GM23338 (cell line): ENCODE results near the gene THY1. TPM values are rescaled to one million over a fixed set of nuclear protein-coding genes. Genes with fewer than 3 reads are reported as not detected.

Experiments
- ATAC-seq: fragments of 200-7000 bp; cut with Tn5 transposase; 3 replicates; pipeline ENCODE4 v1.9.1; 2020
- DNase-seq: peaks from one replicate; pipeline ENCODE4 v3.0.0-alpha.2; 2015; ENCODE audit warnings: low spot score
- H2AFZ ChIP-seq: fragments of 200-600 bp; sonication (generic); 2 replicates; pipeline ENCODE4 v1.8.0; 2016; ENCODE audit warnings: antibody characterized with exemption, mild to moderate bottlenecking, moderate library complexity
- H3F3A ChIP-seq: fragments of 200-600 bp; sonication (generic); replicated peaks from 2 replicates; pipeline ENCODE4 v1.8.0; 2017; ENCODE audit warnings: antibody characterized with exemption, mixed run types, low read depth
- H3K27ac ChIP-seq: fragments of 200-600 bp; sonication (generic); 2 replicates; pipeline ENCODE4 v1.6.1; 2016; ENCODE audit warnings: low read depth
- H3K27me3 ChIP-seq: fragments of 200-600 bp; sonication (generic); 2 replicates; pipeline ENCODE4 v1.8.0; 2016; ENCODE audit warnings: mild to moderate bottlenecking, mixed run types, moderate library complexity; ENCODE audit not compliant: insufficient read depth
- H3K36me3 ChIP-seq: fragments of 200-600 bp; sonication (generic); 2 replicates; pipeline ENCODE4 v1.8.0; 2016; ENCODE audit warnings: mild to moderate bottlenecking; ENCODE audit not compliant: insufficient read depth
- H3K4me1 ChIP-seq: fragments of 200-600 bp; sonication (generic); 2 replicates; pipeline ENCODE4 v1.8.0; 2016; ENCODE audit warnings: mild to moderate bottlenecking, moderate library complexity; ENCODE audit not compliant: insufficient read depth
- H3K4me2 ChIP-seq: fragments of 200-600 bp; sonication (generic); 2 replicates; pipeline ENCODE4 v1.7.1; 2017; ENCODE audit warnings: mixed run types
- H3K4me3 ChIP-seq: fragments of 200-600 bp; sonication (generic); 2 replicates; pipeline ENCODE4 v1.6.1; 2016; ENCODE audit warnings: mixed run types
- H3K79me2 ChIP-seq: fragments of 200-600 bp; sonication (generic); replicated peaks from 2 replicates; pipeline ENCODE4 v1.8.0; 2017; ENCODE audit warnings: mild to moderate bottlenecking; ENCODE audit not compliant: insufficient read depth
- H3K9me2 ChIP-seq: fragments of 200-600 bp; sonication (generic); 2 replicates; pipeline ENCODE4 v1.8.0; 2017; ENCODE audit not compliant: insufficient read depth
- H4K20me1 ChIP-seq: fragments of 200-600 bp; sonication (generic); replicated peaks from 2 replicates; pipeline ENCODE4 v1.8.0; 2017; ENCODE audit warnings: mild to moderate bottlenecking; ENCODE audit not compliant: insufficient read depth
- H3K27ac Mint-ChIP-seq: 2 replicates; pipeline ENCODE4 v1.8.0; 2020; ENCODE audit warnings: inconsistent platforms, mild to moderate bottlenecking, moderate library complexity, mixed read lengths
- H3K27me3 Mint-ChIP-seq: 3 replicates; pipeline ENCODE4 v1.8.0; 2022; ENCODE audit warnings: low read depth, mild to moderate bottlenecking, moderate library complexity, mixed read lengths, inconsistent platforms; ENCODE audit not compliant: insufficient read depth, poor library complexity
- H3K36me3 Mint-ChIP-seq: 3 replicates; pipeline ENCODE4 v1.8.0; 2021; ENCODE audit warnings: low read depth, mild to moderate bottlenecking, inconsistent platforms, moderate library complexity, mixed read lengths
- H3K4me1 Mint-ChIP-seq: 3 replicates; pipeline ENCODE4 v1.8.0; 2020; ENCODE audit warnings: mild to moderate bottlenecking, inconsistent platforms, mixed read lengths
- H3K4me3 Mint-ChIP-seq: 3 replicates; pipeline ENCODE4 v1.8.0; 2021; ENCODE audit warnings: moderate library complexity, mild to moderate bottlenecking, inconsistent platforms, mixed read lengths
- H3K9me3 Mint-ChIP-seq: 3 replicates; pipeline ENCODE4 v1.8.0; 2020; ENCODE audit warnings: moderate library complexity, mild to moderate bottlenecking, inconsistent platforms, mixed read lengths
- EZH2 ChIP-seq: fragments of 200-600 bp; sonication (generic); IDR thresholded peaks from one replicate; pipeline ENCODE4 v1.8.0; 2017; ENCODE audit warnings: antibody characterized with exemption, mild to moderate bottlenecking, low read depth; ENCODE audit not compliant: unreplicated experiment
- EZH2phosphoT487 ChIP-seq: fragments of 200-600 bp; sonication (generic); IDR thresholded peaks from one replicate; pipeline ENCODE4 v1.8.1; 2018; ENCODE audit warnings: antibody characterized with exemption; ENCODE audit not compliant: unreplicated experiment
- NANOG ChIP-seq: IDR thresholded peaks from 2 replicates; pipeline ENCODE4 v1.6.1; 2016; ENCODE audit warnings: antibody characterized with exemption, borderline replicate concordance
- POLR2AphosphoS5 ChIP-seq: IDR thresholded peaks from 2 replicates; pipeline ENCODE4 v1.6.1; 2016; ENCODE audit warnings: antibody characterized with exemption, low read depth
- REST ChIP-seq: IDR thresholded peaks from one replicate; pipeline ENCODE4 v1.6.1; 2018; ENCODE audit warnings: antibody characterized with exemption; ENCODE audit not compliant: unreplicated experiment
- ZNF331 ChIP-seq: fragments of 250-450 bp; sonication (Bioruptor Pico); IDR thresholded peaks from 2 replicates; pipeline ENCODE4 v1.5.0; 2020; ENCODE audit warnings: low read depth, mild to moderate bottlenecking, moderate library complexity
- polyA plus RNA-seq: library from polyadenylated mRNA; unstranded; fragments of >200 nt; fragmentation: Nextera tagmentation; extraction: Ambion mirVana; gene quantifications from 2 replicates; pipeline ENCODE4 v1.2.1, GENCODE V29; 2016
- total RNA-seq: library from RNA; depleted of rRNA; stranded (reverse); fragments of >200 nt; shearing (Covaris generic); gene quantifications from 2 replicates; pipeline ENCODE4 v1.2.3, GENCODE V29; 2014
- TF ChIP-seq, protein P1 (sequence below): fragments of 250-450 bp; sonication (Bioruptor Pico); IDR thresholded peaks from 2 replicates; pipeline ENCODE4 v1.5.0; 2020; ENCODE audit warnings: mild to moderate bottlenecking, moderate library complexity
- TF ChIP-seq, protein P2 (sequence below), 2 experiments: fragments of 200-600 bp in 1 of 2; sonication (generic) in 1 of 2; conservative IDR thresholded peaks; 2 replicates each; pipeline versions ENCODE4 v1.5.1 to v1.6.1; 2016 to 2017; ENCODE audit warnings: antibody characterized with exemption in 2 of 2, low read depth in 2 of 2, mild to moderate bottlenecking in 2 of 2, moderate library complexity in 1 of 2

The THY1 gene
- total and polyA plus RNA-seq, 2 experiments from 2014 or later = 490 to 597 TPM

GRCh38 chr11:119415966-119416365 lies 7.0 kb downstream of the THY1 start:
- Histone ChIP-seq H3K4me1 (peaks cover 29% of the 10 kb centered on the region), H3K27ac (no peak overlapping the region), H3K79me2 (peaks cover 15% of the 10 kb centered on the region), H3K9me2 (no peaks in the 10 kb centered on the region), H3K4me2 (no peak overlapping the region), H3K4me3 (no peak overlapping the region), H3K36me3 (peaks cover 16% of the 10 kb centered on the region), H4K20me1 (peaks cover 10% of the 10 kb centered on the region), H3K27me3 (no peaks in the 10 kb centered on the region), H2AFZ (no peak overlapping the region), H3F3A (peaks cover 32% of the 10 kb centered on the region)
- peaks cover 32% of the 10 kb centered on the region for H3K27me3 Mint-ChIP-seq
- ATAC-seq (no peak; the same call in 2 of the 3 replicates), DNase-seq (no peak)
- H3K4me3 Mint-ChIP-seq = no peak overlapping the region
- H3K27ac Mint-ChIP-seq = no peak overlapping the region
- H3K4me1 Mint-ChIP-seq = peaks cover 42% of the 10 kb centered on the region
- TF ChIP-seq ZNF331 (CRISPR knock-in tag) (no peak), REST (no peak), NANOG (no peak)
- H3K9me3 Mint-ChIP-seq = peaks cover 5% of the 10 kb centered on the region; the same call in 1 of the 3 replicates
- H3K36me3 Mint-ChIP-seq = peaks cover 53% of the 10 kb centered on the region

GRCh38 chr11:119415517-119415916 lies 7.5 kb downstream of the THY1 start:
- Histone ChIP-seq H3F3A (peaks cover 28% of the 10 kb centered on the region), H3K4me1 (peaks cover 24% of the 10 kb centered on the region), H3K27me3 (no peaks in the 10 kb centered on the region), H3K9me2 (no peaks in the 10 kb centered on the region), H2AFZ (no peak overlapping the region), H3K79me2 (peaks cover 10% of the 10 kb centered on the region), H3K36me3 (peaks cover 16% of the 10 kb centered on the region), H3K27ac (no peak overlapping the region), H3K4me2 (no peak overlapping the region), H4K20me1 (peaks cover 7% of the 10 kb centered on the region), H3K4me3 (no peak overlapping the region)
- Mint-ChIP-seq H3K9me3 (peaks cover 5% of the 10 kb centered on the region; the same call in 1 of the 3 replicates), H3K36me3 (peaks cover 49% of the 10 kb centered on the region), H3K27me3 (peaks cover 31% of the 10 kb centered on the region), H3K4me3 (no peak overlapping the region), H3K27ac (no peak overlapping the region), H3K4me1 (peaks cover 38% of the 10 kb centered on the region)
- no peak for DNase-seq
- no peak for ATAC-seq
- TF ChIP-seq, protein P1, sequence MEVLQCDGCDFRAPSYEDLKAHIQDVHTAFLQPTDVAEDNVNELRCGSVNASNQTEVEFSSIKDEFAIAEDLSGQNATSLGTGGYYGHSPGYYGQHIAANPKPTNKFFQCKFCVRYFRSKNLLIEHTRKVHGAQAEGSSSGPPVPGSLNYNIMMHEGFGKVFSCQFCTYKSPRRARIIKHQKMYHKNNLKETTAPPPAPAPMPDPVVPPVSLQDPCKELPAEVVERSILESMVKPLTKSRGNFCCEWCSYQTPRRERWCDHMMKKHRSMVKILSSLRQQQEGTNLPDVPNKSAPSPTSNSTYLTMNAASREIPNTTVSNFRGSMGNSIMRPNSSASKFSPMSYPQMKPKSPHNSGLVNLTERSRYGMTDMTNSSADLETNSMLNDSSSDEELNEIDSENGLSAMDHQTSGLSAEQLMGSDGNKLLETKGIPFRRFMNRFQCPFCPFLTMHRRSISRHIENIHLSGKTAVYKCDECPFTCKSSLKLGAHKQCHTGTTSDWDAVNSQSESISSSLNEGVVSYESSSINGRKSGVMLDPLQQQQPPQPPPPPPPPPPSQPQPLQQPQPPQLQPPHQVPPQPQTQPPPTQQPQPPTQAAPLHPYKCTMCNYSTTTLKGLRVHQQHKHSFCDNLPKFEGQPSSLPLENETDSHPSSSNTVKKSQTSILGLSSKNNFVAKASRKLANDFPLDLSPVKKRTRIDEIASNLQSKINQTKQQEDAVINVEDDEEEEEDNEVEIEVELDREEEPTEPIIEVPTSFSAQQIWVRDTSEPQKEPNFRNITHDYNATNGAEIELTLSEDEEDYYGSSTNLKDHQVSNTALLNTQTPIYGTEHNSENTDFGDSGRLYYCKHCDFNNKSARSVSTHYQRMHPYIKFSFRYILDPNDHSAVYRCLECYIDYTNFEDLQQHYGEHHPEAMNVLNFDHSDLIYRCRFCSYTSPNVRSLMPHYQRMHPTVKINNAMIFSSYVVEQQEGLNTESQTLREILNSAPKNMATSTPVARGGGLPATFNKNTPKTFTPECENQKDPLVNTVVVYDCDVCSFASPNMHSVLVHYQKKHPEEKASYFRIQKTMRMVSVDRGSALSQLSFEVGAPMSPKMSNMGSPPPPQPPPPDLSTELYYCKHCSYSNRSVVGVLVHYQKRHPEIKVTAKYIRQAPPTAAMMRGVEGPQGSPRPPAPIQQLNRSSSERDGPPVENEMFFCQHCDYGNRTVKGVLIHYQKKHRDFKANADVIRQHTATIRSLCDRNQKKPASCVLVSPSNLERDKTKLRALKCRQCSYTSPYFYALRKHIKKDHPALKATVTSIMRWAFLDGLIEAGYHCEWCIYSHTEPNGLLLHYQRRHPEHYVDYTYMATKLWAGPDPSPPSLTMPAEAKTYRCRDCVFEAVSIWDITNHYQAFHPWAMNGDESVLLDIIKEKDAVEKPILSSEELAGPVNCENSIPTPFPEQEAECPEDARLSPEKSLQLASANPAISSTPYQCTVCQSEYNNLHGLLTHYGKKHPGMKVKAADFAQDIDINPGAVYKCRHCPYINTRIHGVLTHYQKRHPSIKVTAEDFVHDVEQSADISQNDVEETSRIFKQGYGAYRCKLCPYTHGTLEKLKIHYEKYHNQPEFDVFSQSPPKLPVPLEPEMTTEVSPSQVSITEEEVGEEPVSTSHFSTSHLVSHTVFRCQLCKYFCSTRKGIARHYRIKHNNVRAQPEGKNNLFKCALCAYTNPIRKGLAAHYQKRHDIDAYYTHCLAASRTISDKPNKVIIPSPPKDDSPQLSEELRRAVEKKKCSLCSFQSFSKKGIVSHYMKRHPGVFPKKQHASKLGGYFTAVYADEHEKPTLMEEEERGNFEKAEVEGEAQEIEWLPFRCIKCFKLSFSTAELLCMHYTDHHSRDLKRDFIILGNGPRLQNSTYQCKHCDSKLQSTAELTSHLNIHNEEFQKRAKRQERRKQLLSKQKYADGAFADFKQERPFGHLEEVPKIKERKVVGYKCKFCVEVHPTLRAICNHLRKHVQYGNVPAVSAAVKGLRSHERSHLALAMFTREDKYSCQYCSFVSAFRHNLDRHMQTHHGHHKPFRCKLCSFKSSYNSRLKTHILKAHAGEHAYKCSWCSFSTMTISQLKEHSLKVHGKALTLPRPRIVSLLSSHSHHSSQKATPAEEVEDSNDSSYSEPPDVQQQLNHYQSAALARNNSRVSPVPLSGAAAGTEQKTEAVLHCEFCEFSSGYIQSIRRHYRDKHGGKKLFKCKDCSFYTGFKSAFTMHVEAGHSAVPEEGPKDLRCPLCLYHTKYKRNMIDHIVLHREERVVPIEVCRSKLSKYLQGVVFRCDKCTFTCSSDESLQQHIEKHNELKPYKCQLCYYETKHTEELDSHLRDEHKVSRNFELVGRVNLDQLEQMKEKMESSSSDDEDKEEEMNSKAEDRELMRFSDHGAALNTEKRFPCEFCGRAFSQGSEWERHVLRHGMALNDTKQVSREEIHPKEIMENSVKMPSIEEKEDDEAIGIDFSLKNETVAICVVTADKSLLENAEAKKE (CRISPR knock-in tag) = no peak
- TF ChIP-seq, protein P2, sequence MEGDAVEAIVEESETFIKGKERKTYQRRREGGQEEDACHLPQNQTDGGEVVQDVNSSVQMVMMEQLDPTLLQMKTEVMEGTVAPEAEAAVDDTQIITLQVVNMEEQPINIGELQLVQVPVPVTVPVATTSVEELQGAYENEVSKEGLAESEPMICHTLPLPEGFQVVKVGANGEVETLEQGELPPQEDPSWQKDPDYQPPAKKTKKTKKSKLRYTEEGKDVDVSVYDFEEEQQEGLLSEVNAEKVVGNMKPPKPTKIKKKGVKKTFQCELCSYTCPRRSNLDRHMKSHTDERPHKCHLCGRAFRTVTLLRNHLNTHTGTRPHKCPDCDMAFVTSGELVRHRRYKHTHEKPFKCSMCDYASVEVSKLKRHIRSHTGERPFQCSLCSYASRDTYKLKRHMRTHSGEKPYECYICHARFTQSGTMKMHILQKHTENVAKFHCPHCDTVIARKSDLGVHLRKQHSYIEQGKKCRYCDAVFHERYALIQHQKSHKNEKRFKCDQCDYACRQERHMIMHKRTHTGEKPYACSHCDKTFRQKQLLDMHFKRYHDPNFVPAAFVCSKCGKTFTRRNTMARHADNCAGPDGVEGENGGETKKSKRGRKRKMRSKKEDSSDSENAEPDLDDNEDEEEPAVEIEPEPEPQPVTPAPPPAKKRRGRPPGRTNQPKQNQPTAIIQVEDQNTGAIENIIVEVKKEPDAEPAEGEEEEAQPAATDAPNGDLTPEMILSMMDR (conservative IDR thresholded peaks at IDR 0.05; ENCODE audit: low read depth in 2 of 2) = no peak
- TF ChIP-seq EZH2phosphoT487 = no peak
- no peak for TF ChIP-seq POLR2AphosphoS5
- TF ChIP-seq EZH2 = no peak
